Measurements from ENCODE around the gene ANK2.

Gene ANK2

DNA sequence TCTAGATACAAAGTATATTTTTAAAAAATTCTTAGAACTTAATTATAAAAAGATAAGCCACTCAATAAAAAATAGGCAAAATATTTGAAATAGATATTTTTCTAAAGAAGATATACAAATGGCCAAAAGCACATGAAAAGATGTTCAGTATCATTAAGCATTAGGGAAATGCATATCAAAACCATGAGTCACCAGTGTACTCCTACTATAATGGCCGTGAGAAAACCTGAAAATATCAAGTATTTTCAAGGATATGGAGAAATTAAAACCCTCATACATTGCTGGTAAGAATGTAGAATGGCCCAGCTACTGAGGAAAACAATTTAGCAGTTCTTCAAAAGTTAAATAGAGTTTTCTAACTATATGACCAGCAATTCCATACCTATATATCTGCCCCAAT lies 374.2 kb downstream of the ANK2 start:
- no peak overlapping the region for H2AFZ ChIP-seq (ENCODE audit: low read depth, low read length, severe bottlenecking)
- no peaks in the 10 kb centered on the region for H3K9me2 ChIP-seq (replicated peaks; ENCODE audit: insufficient read depth, low read length)
- no peak overlapping the region for H3K4me3 ChIP-seq (ENCODE audit: insufficient read depth, low read length, poor library complexity, severe bottlenecking)
- no peak overlapping the region for H3K4me2 ChIP-seq (ENCODE audit: low read depth, low read length, poor library complexity, severe bottlenecking)
- no peak overlapping the region for H3K9ac ChIP-seq (ENCODE audit: low read length)
- TF ChIP-seq, protein P1, sequence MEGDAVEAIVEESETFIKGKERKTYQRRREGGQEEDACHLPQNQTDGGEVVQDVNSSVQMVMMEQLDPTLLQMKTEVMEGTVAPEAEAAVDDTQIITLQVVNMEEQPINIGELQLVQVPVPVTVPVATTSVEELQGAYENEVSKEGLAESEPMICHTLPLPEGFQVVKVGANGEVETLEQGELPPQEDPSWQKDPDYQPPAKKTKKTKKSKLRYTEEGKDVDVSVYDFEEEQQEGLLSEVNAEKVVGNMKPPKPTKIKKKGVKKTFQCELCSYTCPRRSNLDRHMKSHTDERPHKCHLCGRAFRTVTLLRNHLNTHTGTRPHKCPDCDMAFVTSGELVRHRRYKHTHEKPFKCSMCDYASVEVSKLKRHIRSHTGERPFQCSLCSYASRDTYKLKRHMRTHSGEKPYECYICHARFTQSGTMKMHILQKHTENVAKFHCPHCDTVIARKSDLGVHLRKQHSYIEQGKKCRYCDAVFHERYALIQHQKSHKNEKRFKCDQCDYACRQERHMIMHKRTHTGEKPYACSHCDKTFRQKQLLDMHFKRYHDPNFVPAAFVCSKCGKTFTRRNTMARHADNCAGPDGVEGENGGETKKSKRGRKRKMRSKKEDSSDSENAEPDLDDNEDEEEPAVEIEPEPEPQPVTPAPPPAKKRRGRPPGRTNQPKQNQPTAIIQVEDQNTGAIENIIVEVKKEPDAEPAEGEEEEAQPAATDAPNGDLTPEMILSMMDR (IDR thresholded peaks at IDR 0.05; ENCODE audit: insufficient read depth, low read length, poor library complexity, severe bottlenecking) = no peak
- no peak for TF ChIP-seq EZH2phosphoT487 (conservative IDR thresholded peaks at IDR 0.05; ENCODE audit: low read length)
- no peaks in the 10 kb centered on the region for H4K20me1 ChIP-seq (ENCODE audit: low read depth, low read length)
- H3K9me3 ChIP-seq (ENCODE audit: insufficient read depth, low read length) = no peaks in the 10 kb centered on the region
- H3K79me2 ChIP-seq (ENCODE audit: insufficient read depth, low read length) = no peaks in the 10 kb centered on the region
- H3F3A ChIP-seq (ENCODE audit: insufficient read depth) = no peaks in the 10 kb centered on the region
- H3K36me3 ChIP-seq (ENCODE audit: low read length) = no peaks in the 10 kb centered on the region
- no peaks in the 10 kb centered on the region for H3K27me3 ChIP-seq (ENCODE audit: low read length)
- no peak overlapping the region for H3K27ac ChIP-seq (ENCODE audit: low read depth, low read length)

DNA sequence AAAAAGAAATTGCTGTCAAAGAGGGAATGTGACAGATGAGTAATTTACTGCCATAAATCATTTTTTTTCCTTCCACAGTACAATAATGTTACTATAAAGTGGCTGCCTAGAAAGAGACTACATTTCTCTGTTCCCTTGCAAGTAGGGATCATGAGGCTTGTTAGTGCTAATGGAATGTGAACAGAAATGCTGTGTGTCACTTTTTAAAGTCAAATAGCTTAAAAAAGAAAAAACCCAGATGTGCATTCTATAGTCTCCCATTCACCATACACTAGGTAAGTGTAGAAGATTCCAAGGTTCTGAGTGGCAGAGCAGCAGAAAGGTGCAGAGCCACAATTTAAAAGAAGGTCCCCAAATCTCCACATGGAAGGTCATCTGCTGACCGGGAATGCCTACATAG lies 383.7 kb downstream of the ANK2 start:
- H3K79me2 ChIP-seq (ENCODE audit: insufficient read depth, low read length) = no peaks in the 10 kb centered on the region
- H3K9me3 ChIP-seq (ENCODE audit: insufficient read depth, low read length) = no peaks in the 10 kb centered on the region
- no peak overlapping the region for H3K4me2 ChIP-seq (ENCODE audit: low read depth, low read length, poor library complexity, severe bottlenecking)
- H3K4me3 ChIP-seq (ENCODE audit: insufficient read depth, low read length, poor library complexity, severe bottlenecking) = no peak overlapping the region
- no peaks in the 10 kb centered on the region for H3K27me3 ChIP-seq (ENCODE audit: low read length)
- H3F3A ChIP-seq (ENCODE audit: insufficient read depth) = no peaks in the 10 kb centered on the region
- H3K9ac ChIP-seq (ENCODE audit: low read length) = no peak overlapping the region
- no peak overlapping the region for H2AFZ ChIP-seq (ENCODE audit: low read depth, low read length, severe bottlenecking)
- H4K20me1 ChIP-seq (ENCODE audit: low read depth, low read length) = no peaks in the 10 kb centered on the region
- H3K9me2 ChIP-seq (replicated peaks; ENCODE audit: insufficient read depth, low read length) = no peaks in the 10 kb centered on the region
- H3K36me3 ChIP-seq (ENCODE audit: low read length) = no peaks in the 10 kb centered on the region
- no peak overlapping the region for H3K27ac ChIP-seq (ENCODE audit: low read depth, low read length)
- no peak for TF ChIP-seq EZH2phosphoT487 (conservative IDR thresholded peaks at IDR 0.05; ENCODE audit: low read length)
- TF ChIP-seq, protein P1 (IDR thresholded peaks at IDR 0.05; ENCODE audit: insufficient read depth, low read length, poor library complexity, severe bottlenecking) = no peak

All from SU-DHL-6 (cell line).